Measurements from ENCODE around the gene ANKRD30B. TPM values are rescaled to one million over a fixed set of nuclear protein-coding genes. Genes with fewer than 3 reads are reported as not detected.

ANKRD30B gene, protein sequence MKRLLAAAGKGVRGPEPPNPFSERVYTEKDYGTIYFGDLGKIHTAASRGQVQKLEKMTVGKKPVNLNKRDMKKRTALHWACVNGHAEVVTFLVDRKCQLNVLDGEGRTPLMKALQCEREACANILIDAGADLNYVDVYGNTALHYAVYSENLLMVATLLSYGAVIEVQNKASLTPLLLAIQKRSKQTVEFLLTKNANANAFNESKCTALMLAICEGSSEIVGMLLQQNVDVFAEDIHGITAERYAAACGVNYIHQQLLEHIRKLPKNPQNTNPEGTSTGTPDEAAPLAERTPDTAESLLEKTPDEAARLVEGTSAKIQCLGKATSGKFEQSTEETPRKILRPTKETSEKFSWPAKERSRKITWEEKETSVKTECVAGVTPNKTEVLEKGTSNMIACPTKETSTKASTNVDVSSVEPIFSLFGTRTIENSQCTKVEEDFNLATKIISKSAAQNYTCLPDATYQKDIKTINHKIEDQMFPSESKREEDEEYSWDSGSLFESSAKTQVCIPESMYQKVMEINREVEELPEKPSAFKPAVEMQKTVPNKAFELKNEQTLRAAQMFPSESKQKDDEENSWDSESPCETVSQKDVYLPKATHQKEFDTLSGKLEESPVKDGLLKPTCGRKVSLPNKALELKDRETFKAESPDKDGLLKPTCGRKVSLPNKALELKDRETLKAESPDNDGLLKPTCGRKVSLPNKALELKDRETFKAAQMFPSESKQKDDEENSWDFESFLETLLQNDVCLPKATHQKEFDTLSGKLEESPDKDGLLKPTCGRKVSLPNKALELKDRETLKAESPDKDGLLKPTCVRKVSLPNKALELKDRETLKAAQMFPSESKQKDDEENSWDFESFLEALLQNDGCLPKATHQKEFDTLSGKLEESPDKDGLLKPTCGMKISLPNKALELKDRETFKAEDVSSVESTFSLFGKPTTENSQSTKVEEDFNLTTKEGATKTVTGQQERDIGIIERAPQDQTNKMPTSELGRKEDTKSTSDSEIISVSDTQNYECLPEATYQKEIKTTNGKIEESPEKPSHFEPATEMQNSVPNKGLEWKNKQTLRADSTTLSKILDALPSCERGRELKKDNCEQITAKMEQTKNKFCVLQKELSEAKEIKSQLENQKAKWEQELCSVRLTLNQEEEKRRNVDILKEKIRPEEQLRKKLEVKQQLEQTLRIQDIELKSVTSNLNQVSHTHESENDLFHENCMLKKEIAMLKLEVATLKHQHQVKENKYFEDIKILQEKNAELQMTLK (N-terminal part only)
- total RNA-seq (2012; rRNA removed) (not detected in 2 replicates), polyA plus RNA-seq (2012; rRNA removed) (not detected in 2 replicates), Bru-seq, nascent RNA (percentile 6 among the genes with signal in this experiment), BruChase-seq, experiment 1, labeled RNA remaining after a 6-hour chase (percentile 8 among the genes with signal in this experiment), BruChase-seq, experiment 2, labeled RNA remaining after a 2-hour chase (percentile 5 among the genes with signal in this experiment)
- not detected in 2 replicates for polyA plus RNA-seq (2012; cell fraction: cytosol; rRNA removed)
- polyA plus RNA-seq (2012; cell fraction: nucleus; rRNA removed; ENCODE audit: low replicate concordance), result not detected in 2 replicates
- long read RNA-seq, result 0 reads

GRCh38 chr18:14747513-14748474, at the start of gene ANKRD30B:
Gene ANKRD30B, plus strand, starts transcription at chr18:14748172. Its CDS starts 248 bp downstream, at chr18:14748420.
- Histone ChIP-seq H2BK120ac (ENCODE audit: low read depth, low read length) (no peak within 1 kb of the TSS), H2AK9ac (replicated peaks; ENCODE audit: low read depth, low read length, poor library complexity) (no peak within 1 kb of the TSS), H3K9me1 (ENCODE audit: insufficient read depth, low read length) (no peaks in the 10 kb centered on the region), H3K14ac (replicated peaks; ENCODE audit: low read depth, low read length) (no peak within 1 kb of the TSS), H3K27ac (ENCODE audit: insufficient read depth, low read length) (no peak within 1 kb of the TSS), H3K79me1 (ENCODE audit: low read depth in 1 of 2, low read length in 2 of 2) (no peaks in the 10 kb centered on the region), H2AFZ (replicated peaks; ENCODE audit: low read length, poor library complexity) (no peak within 1 kb of the TSS), H2BK15ac (ENCODE audit: low read depth, low read length) (no peak within 1 kb of the TSS), H3K4me1 (ENCODE audit: control insufficient read depth, insufficient read depth, low read length) (no peaks in the 10 kb centered on the region), H4K5ac (ENCODE audit: low read depth, low read length) (no peak within 1 kb of the TSS), H3K27me3 (ENCODE audit: control insufficient read depth, insufficient read depth, low read length) (no peaks in the 10 kb centered on the region), H4K8ac (ENCODE audit: low read depth in 2 of 2, low read length in 2 of 2) (no peak within 1 kb of the TSS), H3K4me2 (ENCODE audit: low read depth, low read length) (no peak within 1 kb of the TSS), H3K4me3 (ENCODE audit: insufficient read depth, low read depth, low read length) (no peak within 1 kb of the TSS), H2BK20ac (ENCODE audit: low read depth, low read length) (no peak within 1 kb of the TSS), H3K9me3 (ENCODE audit: control insufficient read depth, insufficient read depth, low read length) (peaks cover 20% of the 10 kb centered on the region), H3K4ac (ENCODE audit: low read depth, low read length) (no peak within 1 kb of the TSS), H3K56ac (ENCODE audit: extremely low read depth, insufficient read depth, low read length) (no peak within 1 kb of the TSS), H3K23ac (ENCODE audit: low read depth, low read length) (no peak within 1 kb of the TSS), H4K20me1 (ENCODE audit: insufficient read depth, low read length) (no peaks in the 10 kb centered on the region), H2BK5ac (ENCODE audit: low read depth, low read length, poor library complexity, severe bottlenecking) (no peak within 1 kb of the TSS), H2AK5ac (ENCODE audit: low read depth, low read length) (no peak within 1 kb of the TSS), H3K18ac (ENCODE audit: low read depth, low read length) (no peak within 1 kb of the TSS), H4K91ac (ENCODE audit: insufficient read depth, low read depth, low read length) (no peak within 1 kb of the TSS), H3K36me3 (ENCODE audit: control insufficient read depth, insufficient read depth, low read length) (no peaks in the 10 kb centered on the region), H3K9ac (ENCODE audit: low read depth, low read length) (no peak within 1 kb of the TSS)
- POLR2A ChIA-PET (ENCODE audit: unreplicated experiment), result no interaction called here
- in situ Hi-C loops (cut with MboI; ENCODE audit: low sequenced_read_pairs), result no loop called here
- no peak for DNase-seq
- CTCF ChIA-PET, result no interaction called here
- no peak for TF ChIP-seq CEBPB (IDR thresholded peaks at IDR 0.05; ENCODE audit: low read depth, low read length)
- TF ChIP-seq MAZ (IDR thresholded peaks at IDR 0.05; ENCODE audit: borderline replicate concordance, low read depth, low read length), result no peak
- TF ChIP-seq CHD1 (IDR thresholded peaks at IDR 0.05; ENCODE audit: low read depth, low read length), result no peak
- TF ChIP-seq NFE2L2 (IDR thresholded peaks at IDR 0.05; ENCODE audit: low read depth, low read length), result no peak
- no peak for TF ChIP-seq RAD21 (IDR thresholded peaks at IDR 0.05; ENCODE audit: low read length)
- no peak for TF ChIP-seq MAFK (IDR thresholded peaks at IDR 0.05; ENCODE audit: low read depth, low read length)
- TF ChIP-seq ELK1 (IDR thresholded peaks at IDR 0.05; ENCODE audit: borderline replicate concordance, low read depth, low read length), result no peak
- BruUV-seq (replicated peaks), result no TSS peak
- intact Hi-C loops (cut with micrococcal nuclease), result no loop called here
- no peak for ATAC-seq (ENCODE audit: low read depth)
- 33% methylated on average over 26 of the region's 79 CpGs; no CpG with 5 or more reads in 1 of the 2 experiments for WGBS, 2 experiments (ENCODE audit: extremely low coverage in 2 of 2, insufficient read length in 1 of 2)
- dilution Hi-C loops (cut with HindIII; ENCODE audit: low sequenced_read_pairs, unreplicated experiment), result no loop called here
